Measurements from ENCODE around the gene CIITA. TPM values are rescaled to one million over a fixed set of nuclear protein-coding genes. Genes with fewer than 3 reads are reported as not detected.

CIITA gene
- total RNA-seq, 1 experiment from 2014 or later, result not detected

- no peak overlapping the region for H3K9ac ChIP-seq (ENCODE audit: extremely low read depth, insufficient read length, low read length)
- no peaks in the 10 kb centered on the region; the same call in 1 of the 2 replicates for H3K4me1 ChIP-seq (ENCODE audit: insufficient read depth, low read length)
- no peak overlapping the region for H2AFZ ChIP-seq (ENCODE audit: low read length)
- no peak overlapping the region for H2BK12ac ChIP-seq (ENCODE audit: insufficient read length, low read depth, low read length)
- H3K27me3 ChIP-seq (ENCODE audit: insufficient read depth, low read length), result no peaks in the 10 kb centered on the region
- H4K8ac ChIP-seq (replicated peaks; ENCODE audit: insufficient read length, low read depth, low read length), result no peak overlapping the region
- no CpG with 5 or more reads among the region's 2 CpGs for WGBS (ENCODE audit: extremely low coverage, insufficient read length, low lambda C conversion rate)
- Mint-ChIP-seq H3K36me3 (ENCODE audit: insufficient read depth in 1 of 3, low read depth in 3 of 3) (no peaks in the 10 kb centered on the region), H3K27ac (no peak overlapping the region), H3K27me3 (ENCODE audit: low read depth) (peaks cover 20% of the 10 kb centered on the region), H3K9me3 (no peaks in the 10 kb centered on the region), H3K4me3 (no peak overlapping the region), H3K4me1 (peaks cover 11 to 19% of the 10 kb centered on the region in 2 experiments)
- no peaks in the 10 kb centered on the region for H3K23me2 ChIP-seq (ENCODE audit: insufficient read length, low read depth, low read length, poor library complexity, severe bottlenecking)
- no peak overlapping the region for H2BK5ac ChIP-seq (ENCODE audit: insufficient read length, low read length)
- H2BK120ac ChIP-seq (ENCODE audit: low read depth, low read length, poor library complexity, severe bottlenecking), result no peak overlapping the region
- DNase-seq, result no peak
- no peak overlapping the region for H3K27ac ChIP-seq (ENCODE audit: insufficient read length, low read depth, low read length)
- H2BK20ac ChIP-seq (ENCODE audit: low read depth, low read length, poor library complexity, severe bottlenecking), result no peak overlapping the region
- H3K56ac ChIP-seq (ENCODE audit: insufficient read length, low read depth, low read length), result no peak overlapping the region
- no peak overlapping the region for H3T11ph ChIP-seq (ENCODE audit: low read length)
- no peak overlapping the region for H3K4me2 ChIP-seq (ENCODE audit: insufficient read depth, insufficient read length, low read length)
- peaks cover 2% of the 10 kb centered on the region for H4K20me1 ChIP-seq (ENCODE audit: control insufficient read depth, insufficient read depth, insufficient read length)
- H3K4ac ChIP-seq (ENCODE audit: low read depth, low read length), result no peak overlapping the region
- H3K23ac ChIP-seq (ENCODE audit: insufficient read length, low read depth, low read length), result no peak overlapping the region
- H3K79me1 ChIP-seq (ENCODE audit: insufficient read depth, low read depth, low read length, poor library complexity, severe bottlenecking), result no peaks in the 10 kb centered on the region
- H3K18ac ChIP-seq (ENCODE audit: insufficient read length, low read depth, low read length), result no peak overlapping the region
- no peak for TF ChIP-seq CTCF (conservative IDR thresholded peaks at IDR 0.05)
- H3K9me3 ChIP-seq (ENCODE audit: control insufficient read depth, low read depth, low read length), result no peaks in the 10 kb centered on the region
- H4K5ac ChIP-seq (ENCODE audit: insufficient read length, low read depth, low read length), result no peak overlapping the region
- H3K79me2 ChIP-seq (ENCODE audit: insufficient read depth, low read length), result no peaks in the 10 kb centered on the region
- H3K14ac ChIP-seq (ENCODE audit: insufficient read depth, low read length), result no peak overlapping the region
- H2BK15ac ChIP-seq (ENCODE audit: low read depth, low read length), result no peak overlapping the region
- no peak overlapping the region for H4K91ac ChIP-seq (ENCODE audit: insufficient read length, low read depth, low read length)
- no peak overlapping the region for H2AK5ac ChIP-seq (ENCODE audit: insufficient read length, low read length)
These were observed 19.7 kb downstream of the CIITA start for GRCh38 chr16:10896723-10897122.
